ENCODE results near the gene MEI1. TPM values are rescaled to one million over a fixed set of nuclear protein-coding genes. Genes with fewer than 3 reads are reported as not detected.
"Not testable (repeated sequence)": the region's sequence is repeated elsewhere in the genome, so short reads cannot be mapped to it uniquely, and the experiment has no call there.

The MEI1 gene
- polyA plus RNA-seq, 1 donor, result 4.6 TPM

DNA sequence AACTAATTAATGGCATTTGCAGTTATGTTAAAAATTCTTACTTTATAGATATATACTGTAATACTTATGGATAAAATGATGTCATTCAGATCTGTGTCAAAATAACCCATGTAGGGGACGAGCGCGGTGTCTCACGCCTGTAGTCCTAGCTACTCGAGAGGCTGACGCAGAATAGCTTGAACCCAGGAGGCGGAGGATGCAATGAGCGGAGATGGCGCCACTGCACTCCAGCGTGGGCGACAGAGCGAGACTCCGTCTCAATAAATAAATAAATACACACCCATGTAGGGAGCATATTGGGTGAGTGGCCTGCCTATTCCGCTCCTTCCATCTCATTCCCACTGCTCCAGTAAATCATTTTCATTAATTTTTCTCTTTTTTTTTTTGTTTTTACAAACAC lies 17.7 kb upstream of the MEI1 start:
- DNase-seq, result no peak

DNA sequence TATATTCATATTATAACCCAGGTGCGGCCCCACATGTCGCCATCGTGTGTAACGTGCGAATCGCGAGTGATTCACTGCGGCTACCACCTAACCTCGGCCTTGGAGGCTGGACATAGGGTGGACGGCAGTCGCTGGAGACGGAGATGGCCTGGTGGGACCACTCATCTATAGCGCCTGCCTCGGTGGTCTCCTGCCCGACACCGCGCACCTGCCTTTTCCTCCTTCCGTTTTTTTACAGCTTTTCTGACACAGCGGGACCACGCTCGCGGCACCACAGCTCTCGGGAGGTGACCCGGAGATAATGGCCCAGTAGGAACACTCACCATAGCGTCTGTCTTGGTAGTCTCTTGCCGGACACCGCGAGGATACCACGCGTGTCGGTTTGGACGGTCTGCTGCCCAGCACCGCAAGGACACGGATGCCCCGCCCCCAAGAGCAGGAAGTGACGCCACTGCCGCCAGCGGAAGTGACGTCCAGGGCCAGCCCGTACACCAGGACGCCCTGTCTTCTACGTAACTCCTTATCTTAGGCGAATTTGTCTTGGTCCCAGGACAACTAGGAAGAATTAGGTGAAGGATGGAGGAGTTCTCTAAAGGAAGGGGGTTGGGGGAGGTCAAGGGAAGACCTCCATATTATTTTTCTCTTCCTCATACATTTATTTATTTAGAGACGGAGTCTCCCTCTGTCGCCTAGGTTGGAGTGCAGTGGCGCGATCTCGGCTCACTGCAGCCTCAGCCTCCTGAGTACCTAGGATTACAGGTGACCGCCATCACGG lies 17.1 kb upstream of the MEI1 start:
- peak; percentile 75 for DNase-seq

DNA sequence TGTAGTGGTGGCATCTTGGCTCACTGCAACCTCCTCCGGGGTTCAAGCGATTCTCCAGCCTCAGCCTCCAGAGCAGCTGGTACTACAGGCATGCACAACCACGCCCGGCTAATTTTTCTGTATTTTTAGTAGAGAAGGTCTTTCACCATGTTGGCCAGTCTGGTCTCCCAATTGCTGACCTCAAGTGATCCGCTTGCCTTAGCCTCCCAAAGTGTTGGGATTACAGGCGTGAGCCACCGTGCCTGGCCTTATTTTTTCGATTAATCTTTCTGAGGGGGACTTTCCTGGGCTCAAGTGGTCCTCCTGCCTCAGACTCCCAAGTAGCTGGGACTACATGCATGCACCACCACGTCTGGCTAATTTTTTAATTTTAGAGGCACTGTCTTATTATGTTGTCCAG lies 16.3 kb upstream of the MEI1 start:
- DNase-seq, result no peak

DNA sequence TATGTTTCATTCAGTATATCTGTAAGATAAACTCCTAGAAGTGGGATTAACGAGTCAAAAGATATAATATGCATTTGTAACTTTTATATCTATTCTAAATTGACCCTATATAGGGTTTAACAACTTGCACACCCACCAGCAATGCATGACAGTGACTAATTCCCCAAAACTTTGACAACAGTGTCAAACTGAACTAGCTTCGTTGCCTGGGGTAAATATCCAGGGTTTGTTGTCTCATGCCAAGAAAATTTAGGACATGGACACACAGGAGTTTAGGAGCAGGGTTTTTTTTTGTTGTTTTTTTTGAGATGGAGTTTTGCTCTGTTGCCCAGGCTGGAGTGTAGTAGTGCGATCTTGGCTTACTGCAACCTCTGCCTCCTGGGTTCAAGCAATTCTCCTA lies 15.7 kb upstream of the MEI1 start:
- no peak for DNase-seq

DNA sequence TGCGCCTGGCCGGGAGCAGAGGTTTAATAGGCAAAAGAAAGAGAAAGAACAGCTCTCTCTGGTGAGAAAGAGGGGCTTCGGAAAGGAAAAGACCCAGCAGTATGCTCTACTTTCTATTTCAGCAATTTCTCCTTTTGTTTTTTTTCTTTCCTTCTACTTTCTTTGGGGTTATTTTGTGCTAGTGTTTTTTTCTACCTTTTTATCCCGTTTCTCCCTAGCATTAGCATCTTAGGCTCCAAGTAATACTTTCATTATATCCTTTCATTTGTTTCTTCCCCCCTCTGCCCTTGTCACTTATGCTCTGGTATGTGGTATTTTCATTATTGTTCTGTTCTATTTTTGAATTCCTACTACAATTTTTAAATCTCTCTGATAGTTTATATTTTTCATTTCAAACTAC lies 15.1 kb upstream of the MEI1 start:
- DNase-seq, result no peak

DNA sequence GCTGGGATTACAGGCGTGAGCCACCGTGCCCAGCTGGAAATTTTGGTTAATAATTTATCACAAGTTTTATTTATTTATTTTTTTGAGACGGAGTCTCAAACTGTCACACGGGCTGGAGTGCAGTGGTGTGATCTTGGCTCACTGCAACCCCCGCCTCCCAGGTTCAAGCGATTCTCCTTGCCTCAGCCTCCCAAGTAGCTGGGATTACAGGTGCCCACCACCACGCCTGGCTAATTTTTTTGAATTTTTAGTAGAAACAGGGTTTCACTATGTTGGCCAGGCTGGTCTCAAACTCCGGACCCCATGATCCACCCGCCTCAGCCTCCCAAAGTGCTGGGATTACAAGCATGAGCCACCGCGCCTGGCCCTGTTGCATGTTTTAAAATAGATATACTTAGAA lies 12.4 kb upstream of the MEI1 start:
- not testable (repeated sequence) for DNase-seq

DNA sequence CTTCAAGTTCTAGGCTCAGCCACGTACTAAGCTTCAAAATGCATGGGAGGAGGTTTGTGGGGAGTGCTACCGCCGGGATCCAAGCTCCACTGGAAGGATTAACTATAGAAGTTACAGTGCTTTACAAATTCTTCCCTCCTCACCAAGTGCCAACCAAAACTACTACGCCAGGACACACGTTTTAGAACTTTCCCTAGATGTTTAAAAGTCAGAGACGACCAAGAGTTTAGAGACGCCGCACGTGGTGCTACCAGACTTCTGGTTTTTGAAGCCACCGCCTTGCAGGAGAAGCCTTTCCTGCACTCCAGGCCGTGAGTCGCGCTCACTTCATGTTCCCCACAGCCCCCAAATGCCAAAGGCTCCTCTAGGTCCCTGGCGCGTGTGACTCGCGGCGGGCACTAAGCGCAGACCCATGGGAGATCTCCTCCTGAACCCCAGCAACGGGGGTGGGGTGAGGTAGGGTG lies 11.4 kb upstream of the MEI1 start:
- DNase-seq, result no peak

DNA sequence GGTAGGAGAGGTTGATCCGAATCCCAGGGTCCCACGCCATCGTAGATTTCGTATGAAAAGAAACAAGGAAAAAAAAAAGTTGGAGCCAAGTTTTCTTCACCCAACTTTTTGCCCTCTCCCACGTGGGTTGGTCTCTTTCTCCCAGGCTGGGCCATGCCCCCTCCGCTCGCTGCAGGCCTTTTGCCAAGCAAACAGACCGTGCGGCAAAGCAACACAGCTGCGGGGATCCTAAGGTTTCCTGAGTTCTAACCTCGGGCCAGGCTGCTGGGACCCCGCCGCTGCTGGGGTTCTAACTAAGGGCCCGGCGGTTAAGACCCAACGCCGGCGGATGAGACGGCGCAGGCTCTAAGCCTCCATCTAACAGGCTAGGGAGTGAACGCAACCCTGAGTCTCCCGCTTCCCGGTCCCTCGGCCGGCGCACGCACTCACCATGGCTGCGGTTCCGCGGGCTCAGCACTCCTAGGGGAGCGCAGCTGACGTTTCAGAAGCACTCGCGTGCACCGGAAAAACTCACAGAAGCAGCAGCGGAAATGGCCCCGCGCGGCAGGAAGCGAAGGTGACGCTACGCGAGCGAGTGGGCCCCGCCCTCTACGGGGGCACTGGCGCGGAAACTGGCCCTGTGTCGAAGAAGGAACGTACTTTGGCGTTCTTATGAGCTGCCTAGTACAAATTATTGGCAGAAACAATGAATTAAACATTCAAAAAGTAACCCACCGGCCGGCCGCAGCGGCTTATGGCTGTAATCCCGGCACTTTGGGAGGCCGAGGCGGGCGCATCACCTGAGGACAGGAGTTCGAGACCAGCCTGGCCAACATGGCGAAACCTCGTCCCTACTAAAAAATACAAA lies 10.7 kb upstream of the MEI1 start, which contains the start of gene SNU13:
TSS of gene SNU13 (minus strand) at position 503 of the 847 bp plus-strand sequence. CDS start at position 432, 71 bp downstream.
- DNase-seq, result peak; percentile 90

DNA sequence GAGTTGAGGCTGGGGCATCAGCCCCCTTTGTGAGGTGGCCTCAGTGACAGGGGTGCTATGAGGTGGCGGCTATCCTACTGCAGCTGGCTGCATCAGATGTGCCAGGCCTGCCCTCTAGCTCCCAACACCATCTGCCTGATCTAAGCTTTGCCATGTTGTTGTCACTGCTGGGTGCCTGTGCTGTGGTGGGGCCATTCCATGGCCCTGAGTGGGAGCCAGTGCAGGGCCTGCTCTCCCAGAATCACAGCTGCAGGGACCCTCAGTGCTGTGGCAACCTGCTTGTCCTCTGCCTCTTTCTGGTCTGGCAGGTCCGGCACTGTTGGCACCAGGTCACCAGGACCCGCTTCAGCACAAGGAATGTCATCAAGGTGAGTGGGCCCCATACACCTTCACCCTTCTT lies 8.8 kb upstream of the MEI1 start:
- DNase-seq, result no peak

DNA sequence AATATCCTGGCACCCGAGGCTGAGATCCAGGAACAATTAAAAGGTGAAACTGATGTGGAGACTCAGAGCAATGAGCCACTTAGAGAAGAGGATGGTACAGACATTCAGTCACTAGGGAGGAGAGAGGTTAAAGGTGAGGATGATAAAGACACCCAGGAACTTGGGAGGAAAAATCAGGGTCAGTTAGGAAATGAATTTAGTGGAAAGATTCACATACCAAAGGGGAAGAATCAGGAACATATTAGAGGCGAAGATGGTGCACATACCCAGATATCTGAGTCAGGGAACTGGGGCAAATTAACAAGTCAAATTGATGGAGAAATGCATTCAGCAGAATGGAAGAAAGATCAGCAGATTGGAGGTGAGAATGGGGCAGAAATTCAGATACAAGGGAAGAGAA lies 4.1 kb upstream of the MEI1 start:
- no peak for DNase-seq

DNA sequence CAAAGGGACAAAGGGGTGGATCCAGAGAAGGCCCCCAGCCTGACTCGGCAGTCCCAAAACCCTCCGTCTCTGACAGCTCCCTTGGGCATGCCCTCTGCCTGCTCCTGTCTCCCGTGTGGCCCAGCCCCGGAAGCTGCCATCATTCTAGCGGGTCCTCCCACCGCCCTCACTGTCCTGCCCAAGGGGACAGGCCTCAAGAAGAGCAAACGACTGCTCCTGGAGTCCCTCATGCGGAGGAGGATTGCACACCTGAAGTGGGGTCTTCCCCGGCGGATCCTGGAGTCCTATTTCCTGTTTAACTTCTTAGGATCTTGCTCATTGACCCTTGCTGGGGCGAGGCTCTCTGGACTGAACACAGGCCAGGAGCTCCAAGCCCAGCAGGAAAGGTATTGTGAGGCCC lies 2.6 kb upstream of the MEI1 start:
- no peak for DNase-seq

DNA sequence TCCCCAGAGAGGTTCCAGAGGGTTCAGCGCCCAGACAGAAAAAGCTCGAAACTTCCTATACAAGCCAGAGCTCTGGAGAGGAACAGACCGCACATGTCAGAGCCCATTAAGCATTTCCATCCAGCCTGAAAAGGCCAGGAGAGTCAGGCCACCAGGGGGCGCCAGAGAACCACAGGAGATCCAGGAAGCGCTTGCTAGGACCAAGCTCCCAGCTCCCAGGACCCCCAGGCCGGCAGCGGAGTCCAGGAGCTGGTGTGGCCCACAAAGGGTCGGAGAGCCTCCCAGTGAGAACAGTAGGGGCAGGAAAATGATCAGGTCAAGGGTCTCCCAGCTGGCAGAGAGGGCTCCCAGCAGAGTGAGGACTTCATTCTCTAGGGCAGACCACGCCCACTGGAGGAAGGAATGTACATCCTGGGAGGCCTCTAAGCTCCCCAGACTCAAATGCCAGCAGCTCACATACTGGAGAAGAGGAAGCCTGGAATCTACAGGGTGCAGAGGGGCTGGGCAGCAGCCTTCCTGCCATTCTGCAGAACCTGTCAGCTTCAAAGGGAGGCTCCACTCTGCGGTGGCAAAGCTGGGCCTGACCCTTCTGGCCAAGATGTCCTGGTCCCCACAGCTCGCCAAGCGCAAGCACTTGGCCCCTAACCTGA lies 2.1 kb upstream of the MEI1 start:
- peak; percentile 95 for DNase-seq

DNA sequence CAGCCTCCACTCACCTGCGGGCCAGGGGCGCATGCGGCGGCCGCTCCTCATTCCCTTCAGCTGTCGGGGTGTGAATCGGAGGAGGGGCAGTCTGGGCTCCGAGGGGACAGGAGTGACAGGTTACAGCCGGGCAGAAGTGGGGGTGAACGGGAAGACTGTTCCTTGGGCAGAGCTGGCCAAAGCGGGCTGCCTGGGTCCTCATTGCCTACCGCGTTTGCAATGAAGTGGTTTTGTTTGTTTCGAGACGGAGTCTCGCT lies 733 bp downstream of the MEI1 start:
- no peak for DNase-seq

DNA sequence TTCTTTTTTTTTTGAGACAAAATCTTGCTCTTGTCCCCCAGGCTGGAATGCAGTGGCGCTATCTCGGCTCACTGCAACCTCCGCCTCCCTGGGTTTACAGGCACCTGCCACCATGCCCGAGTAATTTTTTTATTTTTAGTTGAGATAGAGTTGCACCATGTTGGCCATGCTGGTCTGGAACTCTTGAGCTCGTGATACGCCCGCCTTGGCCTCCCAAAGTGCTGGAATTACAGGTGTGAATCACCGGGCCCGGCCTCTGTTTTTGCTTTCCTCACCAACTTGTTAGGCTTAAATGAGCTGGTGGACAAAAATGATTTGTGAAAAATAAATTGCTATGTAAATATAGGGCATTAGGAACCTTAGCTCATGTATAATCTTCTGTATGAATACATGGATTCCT lies 3.5 kb downstream of the MEI1 start:
- no peak for DNase-seq

DNA sequence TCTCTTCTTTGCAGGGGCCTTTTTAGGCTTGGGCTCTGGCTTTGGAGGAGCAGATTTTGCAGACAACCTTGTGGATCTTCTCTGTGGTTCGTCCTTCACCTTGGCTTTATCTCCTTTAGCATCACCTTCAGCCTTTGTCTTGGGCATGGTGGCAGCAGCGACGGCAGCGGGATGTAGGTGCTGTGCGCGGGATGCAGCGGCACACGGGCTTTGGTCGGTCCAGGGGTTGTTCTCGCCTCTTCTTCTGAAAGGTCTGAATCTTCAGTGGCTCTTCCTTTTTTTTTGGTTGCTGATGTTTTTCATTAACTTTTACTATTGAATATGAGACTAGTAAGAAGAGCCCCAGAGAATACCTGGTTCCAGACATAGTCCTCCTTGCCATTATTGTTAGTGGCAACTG lies 10.0 kb downstream of the MEI1 start:
- DNase-seq, result no peak

DNA sequence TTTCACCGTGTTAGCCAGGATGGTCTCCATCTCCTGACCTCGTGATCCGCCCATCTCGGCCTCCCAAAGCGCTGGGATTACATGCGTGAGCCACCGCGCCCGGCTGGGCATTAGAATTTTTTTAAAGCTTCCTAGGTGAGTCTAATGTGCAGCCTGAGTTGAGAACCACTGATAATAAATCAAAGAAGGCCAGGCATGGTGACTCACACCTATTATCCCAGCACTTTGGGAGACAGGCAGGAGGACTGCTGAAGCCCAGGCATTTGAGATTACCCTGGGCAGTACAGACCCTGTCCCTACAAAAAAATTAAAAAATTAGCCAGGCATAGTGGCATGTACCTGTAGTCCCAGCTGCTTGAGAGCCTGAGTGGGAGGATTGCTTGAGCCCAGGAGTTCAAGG lies 13.7 kb downstream of the MEI1 start:
- DNase-seq, result no peak

DNA sequence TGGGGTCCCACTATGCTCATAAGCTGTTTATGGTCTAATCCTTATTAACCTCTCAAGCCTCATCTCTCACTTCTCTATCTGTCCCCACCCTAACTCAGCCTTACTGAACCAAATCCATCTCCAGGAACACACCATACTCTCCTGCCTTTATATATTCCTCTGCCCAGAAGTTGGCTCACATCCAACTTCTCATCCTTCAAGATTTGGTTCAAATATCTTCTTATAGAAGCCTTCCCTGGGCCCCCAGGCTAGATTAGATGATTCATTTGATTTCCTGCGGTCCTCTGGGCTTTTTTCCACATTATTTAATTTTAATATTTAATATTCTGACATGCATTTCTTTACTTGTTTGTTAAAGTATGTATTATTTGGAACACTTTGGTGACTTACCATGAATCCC lies 23.2 kb downstream of the MEI1 start:
- no peak for DNase-seq

DNA sequence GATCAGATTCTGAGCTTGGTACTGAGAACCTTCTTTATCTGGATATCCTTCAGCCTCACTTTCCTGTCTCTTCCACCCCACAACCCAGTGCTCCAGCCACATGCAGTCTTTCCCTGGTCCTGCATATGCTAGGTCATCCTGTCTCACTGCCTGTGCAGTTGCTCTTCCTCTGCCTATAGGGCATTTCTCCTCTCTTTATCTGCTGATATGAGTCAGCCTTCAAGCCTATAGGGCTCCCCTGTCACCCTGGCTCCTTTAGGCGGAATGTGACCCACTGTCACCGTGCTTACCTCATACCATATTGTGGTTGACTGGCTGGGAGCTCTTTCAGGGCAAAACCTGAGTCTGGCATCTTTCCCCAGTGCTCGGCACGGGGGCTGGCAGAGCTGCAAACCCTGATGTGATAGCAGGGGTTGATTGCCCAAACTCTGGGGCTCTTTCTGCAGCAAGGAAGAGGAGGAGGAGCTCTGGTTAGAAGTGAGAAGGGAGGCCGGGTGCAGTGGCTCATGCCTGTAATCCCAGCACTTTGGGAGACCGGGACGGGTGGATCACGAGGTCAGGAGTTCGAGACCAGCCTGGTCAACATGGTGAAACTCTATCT lies 26.3 kb downstream of the MEI1 start:
- no peak for DNase-seq

DNA sequence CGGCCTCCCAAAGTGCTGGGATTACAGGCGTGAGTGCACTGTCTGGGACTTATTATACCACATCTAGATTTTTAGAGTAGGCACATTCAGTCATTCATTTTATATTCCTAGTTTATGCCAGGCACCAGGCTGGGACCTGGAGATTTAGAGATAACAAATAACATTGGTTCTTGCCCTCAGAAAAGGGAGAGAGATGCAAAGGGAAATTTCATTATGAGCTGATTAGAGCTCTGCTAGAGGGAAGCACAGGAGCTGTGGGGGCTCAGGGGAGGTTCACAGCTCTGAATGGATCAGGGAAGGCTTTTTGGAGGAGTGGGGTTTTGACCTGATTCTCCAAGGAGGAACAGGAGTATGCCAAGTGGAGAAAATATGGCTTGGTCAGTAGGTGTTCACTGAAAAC lies 32.3 kb downstream of the MEI1 start:
- no peak for DNase-seq

DNA sequence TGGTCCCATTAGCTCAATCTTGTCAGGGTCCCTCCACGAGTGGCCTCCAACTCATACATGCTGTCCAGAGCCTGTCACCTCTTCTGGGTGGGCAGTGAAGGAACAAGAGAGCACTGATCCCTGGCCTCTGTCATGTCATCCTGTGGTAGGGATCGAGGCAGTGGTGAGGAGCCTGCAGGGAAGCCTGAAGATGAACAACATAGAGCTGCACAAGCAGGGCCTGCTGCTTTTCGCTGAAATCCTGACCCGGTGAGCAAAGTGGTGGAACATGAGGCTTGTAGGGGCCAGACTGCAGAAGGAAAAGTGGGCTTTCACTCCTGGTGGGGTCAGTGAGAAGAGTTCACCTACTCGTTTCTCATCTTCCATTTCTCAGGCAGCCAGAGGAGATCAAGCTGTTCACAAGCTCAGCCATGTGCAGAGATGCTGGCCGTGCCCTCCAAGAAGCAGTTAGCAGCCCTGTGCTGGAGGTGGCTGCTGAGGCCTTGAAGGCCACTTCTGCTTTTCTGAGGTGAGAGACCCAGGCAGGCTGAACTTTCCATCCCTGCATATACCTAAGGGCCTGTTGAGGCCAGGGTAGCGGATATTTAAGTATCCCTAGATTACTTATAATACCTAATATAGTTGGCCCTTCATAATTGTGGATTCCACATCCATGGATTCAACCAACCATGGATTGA lies 32.9 kb downstream of the MEI1 start:
- DNase-seq, result no peak

DNA sequence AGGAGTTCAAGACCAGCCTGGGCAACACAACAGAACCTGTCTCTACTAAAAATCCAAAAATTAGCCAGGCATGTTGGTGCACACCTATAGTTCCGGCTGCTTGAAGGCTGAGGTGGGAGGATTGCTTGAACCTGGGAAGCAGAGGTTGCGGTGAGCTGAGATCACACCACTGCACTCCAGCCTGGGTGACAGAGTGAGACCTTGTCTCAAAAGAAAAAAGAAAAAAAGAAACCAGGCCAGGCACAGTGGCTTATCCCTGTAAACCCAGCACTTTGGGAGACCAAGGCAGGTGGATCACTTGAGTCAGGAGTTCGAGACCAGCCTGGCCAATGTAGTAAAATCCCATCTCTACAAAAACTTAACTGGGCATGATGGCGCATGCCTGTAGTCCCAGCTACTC lies 33.9 kb downstream of the MEI1 start:
- not testable (repeated sequence) for DNase-seq

DNA sequence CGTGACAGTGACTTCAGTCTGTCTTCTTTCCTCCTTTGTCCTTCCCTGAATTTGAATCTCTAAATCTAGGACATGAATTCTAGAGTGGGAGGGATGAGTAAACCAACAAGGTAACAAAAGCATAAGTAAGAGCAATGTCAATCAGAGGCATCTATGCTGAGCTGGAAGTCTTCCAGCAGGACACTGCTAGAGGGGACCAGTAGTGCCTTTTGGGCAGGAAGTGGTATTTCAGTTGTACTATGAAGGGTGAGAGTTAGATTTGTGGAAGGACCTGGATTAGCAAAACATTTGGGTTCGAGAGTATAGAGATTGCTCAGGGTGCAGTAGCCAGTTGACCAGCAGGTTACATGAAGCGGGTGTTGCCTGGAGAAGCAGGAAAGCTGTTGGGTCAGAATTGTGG lies 40.3 kb downstream of the MEI1 start:
- no peak for DNase-seq

Data from left kidney (tissue), 2 donors.